Endometrium (tissue), 2 donors: Measurements from ENCODE around the gene CCDC152.
A peak's percentile ranks its signal among the peaks of the same experiment; 100 is the strongest.
"Not testable (repeated sequence)": the region's sequence is repeated elsewhere in the genome, so short reads cannot be mapped to it uniquely, and the experiment has no call there.

Experiments
- FAIRE-seq: peaks from 2 replicates; lab custom pipeline; 2012; peaks lifted over from hg19 to GRCh38; lab: Jason Lieb, UNC
- donor health status: control.
- donor health status: control.

The CCDC152 gene

DNA sequence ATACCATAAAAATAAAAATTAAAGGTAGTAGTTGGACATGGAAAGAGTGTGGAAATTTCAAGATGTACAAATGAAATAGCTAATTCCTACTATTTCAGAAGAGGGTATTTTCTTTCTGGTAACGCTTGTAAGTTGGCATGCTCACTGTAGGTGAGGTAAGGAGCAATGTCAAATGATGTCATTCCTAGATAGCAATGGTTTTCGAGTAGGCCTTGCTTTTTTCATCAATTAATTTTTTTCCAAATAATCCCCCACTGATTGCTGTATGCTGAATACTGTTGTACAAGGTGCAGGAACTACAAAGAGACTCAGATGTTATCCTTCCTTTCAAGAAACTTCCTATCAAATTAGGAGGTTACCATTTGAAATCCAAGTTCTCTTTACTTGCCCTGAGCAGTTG, 56.0 kb downstream of the CCDC152 start:
- no peak for FAIRE-seq

DNA sequence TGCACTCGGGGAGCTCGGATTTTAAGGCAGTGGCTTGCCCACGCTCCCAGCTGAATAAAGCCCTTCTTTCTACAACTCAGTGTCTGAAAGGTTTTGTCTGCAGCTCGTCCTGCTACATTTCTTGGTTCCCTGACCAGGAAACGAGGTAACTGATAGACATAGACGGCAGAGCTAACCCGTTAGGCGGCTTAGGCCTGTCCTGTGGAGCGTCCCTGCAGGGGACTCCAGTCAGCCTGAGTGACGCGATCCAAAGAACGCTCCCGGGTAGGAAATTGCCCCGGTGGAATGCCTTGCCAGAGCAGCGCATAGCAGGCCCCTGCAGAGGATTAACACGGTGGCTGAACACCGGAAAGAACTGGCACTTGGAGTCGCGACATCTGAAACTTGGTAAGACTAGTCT, 56.9 kb downstream of the CCDC152 start:
- FAIRE-seq = no peak

- FAIRE-seq = not testable (repeated sequence)
These were observed 59.9 kb downstream of the CCDC152 start for GRCh38 chr5:42816546-42816945.

GRCh38 chr5:42819745-42820144, 63.1 kb downstream of the CCDC152 start:
- FAIRE-seq = no peak

- FAIRE-seq = no peak
These were observed 65.9 kb downstream of the CCDC152 start for GRCh38 chr5:42822548-42822947.

GRCh38 chr5:42824347-42824976, 67.8 kb downstream of the CCDC152 start:
- no peak for FAIRE-seq

GRCh38 chr5:42825422-42826148, 69.0 kb downstream of the CCDC152 start:
- no peak for FAIRE-seq

- FAIRE-seq = no peak
These were observed 70.3 kb downstream of the CCDC152 start for GRCh38 chr5:42826757-42827515.

- no peak for FAIRE-seq
These were observed 72.1 kb downstream of the CCDC152 start for GRCh38 chr5:42828671-42829070.

- FAIRE-seq = no peak
These were observed 74.3 kb downstream of the CCDC152 start for GRCh38 chr5:42830924-42831323.

- FAIRE-seq = no peak
These were observed 75.4 kb downstream of the CCDC152 start for GRCh38 chr5:42832060-42832459.

DNA sequence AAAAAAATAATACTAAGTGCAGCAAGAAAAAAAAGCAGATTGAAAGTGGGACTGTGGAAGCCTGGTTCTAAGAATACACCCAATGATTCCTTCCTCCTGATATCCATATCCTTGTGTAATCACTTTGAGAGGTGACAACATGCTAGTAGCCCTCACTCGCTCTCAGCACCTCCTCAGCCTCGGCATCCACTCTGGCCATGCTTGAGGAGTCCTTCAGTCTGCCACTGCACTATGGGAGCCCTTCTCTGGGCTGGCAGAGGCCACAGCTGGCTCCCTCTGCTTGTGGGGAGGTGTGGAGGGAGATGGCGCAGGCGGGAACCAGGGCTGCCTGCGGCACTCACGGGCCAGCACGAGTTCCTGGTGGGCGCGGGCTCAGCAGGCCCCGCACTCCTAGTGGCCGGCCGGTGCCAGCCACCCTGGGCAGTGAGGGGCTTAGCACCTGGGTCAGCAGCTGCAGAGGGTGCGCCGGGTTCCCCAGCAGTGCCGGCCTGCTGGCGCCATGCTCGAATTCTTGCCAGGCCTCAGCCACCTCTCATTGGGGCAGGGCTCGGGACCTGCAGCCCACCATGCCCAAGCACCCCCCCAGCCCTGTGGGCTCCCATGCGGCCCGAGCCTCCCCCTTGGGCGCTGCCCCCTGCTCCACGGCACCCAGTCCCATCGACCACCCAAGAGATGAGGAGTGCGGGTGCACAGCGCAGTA, 79.6 kb downstream of the CCDC152 start:
- no peak for FAIRE-seq

DNA sequence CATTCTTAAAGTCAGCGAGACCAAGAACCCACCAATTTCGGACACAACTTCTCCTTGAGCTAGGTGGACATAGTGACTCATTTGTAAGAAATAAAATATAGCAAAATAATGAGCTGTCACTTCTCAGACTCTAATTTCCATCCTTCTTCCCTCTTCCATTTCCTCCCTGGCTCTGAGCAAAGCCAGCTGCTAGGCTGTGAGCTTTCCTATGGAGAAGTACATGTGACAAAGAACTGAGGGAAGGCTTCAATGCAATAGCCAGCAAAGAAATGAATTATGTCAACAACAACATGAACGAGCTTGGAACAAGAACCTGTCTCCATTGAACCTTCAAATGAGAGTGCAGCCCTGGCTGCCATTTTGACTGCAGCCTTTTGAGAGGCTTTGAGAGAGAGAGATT, 81.0 kb downstream of the CCDC152 start:
- FAIRE-seq = no peak

DNA sequence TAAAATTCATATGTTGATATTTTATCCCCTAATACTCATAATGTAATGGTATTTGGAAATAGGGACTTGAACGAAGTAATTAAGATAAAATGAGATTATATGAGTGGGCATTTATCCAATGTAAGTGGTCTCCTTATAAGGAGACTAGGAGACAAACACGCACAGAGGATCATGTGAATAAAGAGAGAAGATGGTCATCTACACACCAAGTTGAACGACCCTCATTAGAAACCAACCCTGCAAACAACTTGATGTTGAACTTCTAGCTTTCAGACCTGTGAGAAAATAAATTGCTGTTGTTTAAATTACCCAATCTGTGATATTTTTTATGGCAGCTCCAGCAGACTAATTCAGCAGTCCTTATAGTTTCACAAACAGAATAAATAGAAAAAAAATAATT, 82.6 kb downstream of the CCDC152 start:
- FAIRE-seq = no peak

GRCh38 chr5:42840269-42840668, 83.7 kb downstream of the CCDC152 start:
- peak; percentile 76 for FAIRE-seq

- FAIRE-seq = no peak
These were observed 84.4 kb downstream of the CCDC152 start for GRCh38 chr5:42840842-42841567.

- no peak for FAIRE-seq
These were observed 86.5 kb downstream of the CCDC152 start for GRCh38 chr5:42842921-42843641.

- FAIRE-seq = no peak
These were observed 87.2 kb downstream of the CCDC152 start for GRCh38 chr5:42843675-42844292.

DNA sequence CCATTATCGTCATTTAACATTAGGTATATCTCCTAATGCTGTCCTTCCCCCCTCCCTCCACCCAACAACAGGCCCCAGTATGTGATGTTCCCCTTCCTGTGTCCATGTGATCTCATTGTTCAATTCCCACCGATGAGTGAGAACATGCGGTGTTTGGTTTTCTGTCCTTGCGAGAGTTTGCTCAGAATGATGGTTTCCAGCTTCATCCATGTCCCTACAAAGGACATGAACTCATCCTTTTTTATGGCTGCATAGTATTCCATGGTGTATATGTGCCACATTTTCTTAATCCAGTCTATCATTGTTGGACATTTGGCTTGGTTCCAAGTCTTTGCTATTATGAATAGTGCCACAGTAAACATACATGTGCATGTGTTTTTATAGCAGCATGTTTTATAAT, 87.8 kb downstream of the CCDC152 start:
- not testable (repeated sequence) for FAIRE-seq

- no peak for FAIRE-seq
These were observed 91.9 kb downstream of the CCDC152 start for GRCh38 chr5:42848545-42848944.

DNA sequence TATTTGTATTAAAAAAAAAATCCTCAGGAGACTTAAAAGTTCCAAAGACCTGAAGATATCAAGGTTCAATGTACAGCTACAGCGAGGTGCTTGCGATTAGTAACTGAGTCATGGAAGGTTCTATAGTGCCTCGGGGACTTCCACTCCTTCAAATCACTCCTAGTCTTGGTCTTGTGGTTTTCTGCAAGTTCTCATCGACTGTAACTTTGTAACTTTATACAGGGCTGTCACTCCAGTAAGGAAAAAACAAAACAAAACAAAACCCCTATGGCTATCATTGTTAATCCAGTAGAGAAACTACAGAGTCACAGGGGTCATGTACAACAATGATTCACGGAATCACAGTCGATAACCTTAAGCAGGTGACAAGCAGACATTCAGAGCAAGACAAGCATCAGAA, 94.9 kb downstream of the CCDC152 start:
- FAIRE-seq = no peak
